OCI-M2 (cell line): ENCODE measurements around the gene ACSF3.

Experiments
- DNase-seq: peaks from one replicate; lab custom pipeline; 2025; ENCODE audit not compliant: unreplicated experiment; lab: John Stamatoyannopoulos, UW

The ACSF3 gene

DNA sequence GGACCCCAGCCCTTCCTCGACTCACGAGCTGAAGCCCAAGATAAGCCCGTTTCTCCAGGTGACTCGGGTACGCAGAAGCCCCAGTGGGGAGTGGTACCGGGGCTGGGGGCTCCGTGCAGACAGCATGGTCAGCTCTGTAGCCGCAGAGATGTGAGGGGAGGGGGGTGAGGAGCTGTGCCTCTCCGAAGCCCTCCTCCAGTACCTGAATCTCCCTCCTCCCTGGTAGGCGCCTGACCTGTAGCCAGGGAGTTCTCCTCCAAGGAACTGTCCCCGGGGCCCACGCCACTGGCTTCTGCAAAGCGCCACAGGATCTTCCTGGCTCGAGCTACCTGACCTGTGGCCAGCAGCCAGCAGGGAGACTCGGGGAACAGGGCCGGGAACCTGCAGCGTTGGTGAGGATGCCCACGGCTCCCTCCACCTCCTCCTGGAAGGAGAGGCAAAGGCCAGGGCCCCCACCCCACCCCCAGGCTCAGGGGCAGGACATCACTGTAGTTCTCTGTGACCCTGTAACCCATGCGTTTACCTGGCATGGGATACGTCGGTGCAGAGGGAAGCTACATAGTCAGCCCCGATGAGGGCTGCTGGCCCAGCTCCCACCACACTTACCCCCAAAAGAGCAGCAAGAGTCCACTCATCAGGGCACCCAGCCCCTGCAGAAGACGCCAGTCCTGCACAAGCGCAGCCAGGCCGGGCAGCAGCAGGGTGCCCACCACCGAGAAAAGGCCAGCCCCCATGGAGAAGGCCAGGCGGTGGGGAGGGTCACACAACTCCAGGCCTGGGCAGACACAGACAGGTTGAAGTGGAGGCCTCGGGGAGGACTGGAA lies 105.0 kb downstream of the ACSF3 start:
- no peak for DNase-seq

GRCh38 chr16:89199241-89200123 lies 105.8 kb downstream of the ACSF3 start:
- no peak for DNase-seq

GRCh38 chr16:89200124-89200849 lies 106.6 kb downstream of the ACSF3 start, which contains the start of gene SLC22A31:
SLC22A31 (minus strand) TSS chr16:89200537; CDS start chr16:89200501, 36 bp downstream.
- no peak for DNase-seq

DNA sequence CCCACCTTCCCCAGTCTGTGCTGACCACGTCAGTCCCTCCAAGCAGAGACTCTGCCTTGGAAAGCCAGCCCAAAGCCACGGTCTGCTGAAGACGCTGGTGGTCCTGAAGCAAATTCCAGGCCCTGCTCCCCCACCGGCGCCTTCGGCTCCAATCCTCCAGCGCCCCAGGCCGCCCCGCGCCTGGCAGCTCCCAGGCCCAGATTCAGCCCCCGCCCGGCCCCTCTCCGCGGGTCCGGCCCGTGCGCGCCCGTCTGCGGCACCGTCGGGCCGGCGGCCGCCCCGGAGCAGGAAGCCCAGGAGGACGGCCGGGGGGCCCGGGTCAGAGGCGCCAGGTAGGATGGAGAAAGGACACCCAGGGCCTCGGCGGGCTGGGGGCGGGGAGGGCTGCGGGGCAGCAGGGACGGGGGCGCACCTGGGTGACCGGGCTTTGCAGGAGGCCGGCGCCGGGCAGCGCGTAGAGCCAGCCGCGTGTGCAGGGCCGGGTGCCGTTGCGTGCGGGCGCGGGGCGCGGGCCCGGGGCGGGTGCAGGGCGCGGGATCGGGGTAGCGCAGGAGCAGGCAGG lies 107.3 kb downstream of the ACSF3 start:
- no peak for DNase-seq

GRCh38 chr16:89201439-89202377 lies 108.1 kb downstream of the ACSF3 start:
- DNase-seq, result no peak

DNA sequence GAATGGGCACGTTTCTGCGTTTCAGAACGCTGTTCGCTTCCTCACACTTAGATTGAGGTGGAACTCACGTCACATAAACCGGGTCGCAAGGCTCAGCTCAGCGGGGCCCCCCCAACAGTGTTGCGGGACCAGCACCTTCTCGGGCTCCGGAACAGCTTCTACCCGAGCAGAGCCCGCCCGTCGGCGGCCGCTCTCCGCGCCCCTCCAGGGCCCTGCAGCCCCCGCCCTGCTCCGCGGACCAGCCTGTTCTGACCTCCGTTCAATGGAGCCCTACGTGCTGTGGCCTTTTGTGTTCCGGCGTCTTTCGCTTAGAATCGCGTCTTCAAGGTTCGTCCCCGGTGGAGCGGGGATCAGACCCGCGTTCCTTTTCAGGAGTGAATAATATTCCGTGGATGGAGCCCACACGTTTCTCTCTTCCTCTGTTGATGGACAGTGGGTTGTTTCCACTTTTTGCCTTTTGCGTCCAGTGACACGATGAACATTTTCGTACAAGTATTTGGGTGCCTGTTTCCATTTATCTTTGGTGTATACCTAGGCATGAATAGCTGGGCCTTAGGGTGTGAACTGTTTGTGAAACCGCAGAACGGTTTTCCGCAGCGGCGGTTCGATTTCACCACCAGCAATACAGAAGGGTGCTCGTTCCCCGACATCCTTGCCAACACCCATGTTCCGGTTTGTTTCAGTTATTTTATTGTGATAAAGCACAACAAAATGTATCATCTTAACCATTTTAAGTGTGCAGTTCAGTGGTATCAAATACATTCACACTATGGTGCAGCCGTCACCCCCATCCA lies 109.0 kb downstream of the ACSF3 start:
- no peak for DNase-seq
